ENCODE data around the gene PRDM10.

DNA sequence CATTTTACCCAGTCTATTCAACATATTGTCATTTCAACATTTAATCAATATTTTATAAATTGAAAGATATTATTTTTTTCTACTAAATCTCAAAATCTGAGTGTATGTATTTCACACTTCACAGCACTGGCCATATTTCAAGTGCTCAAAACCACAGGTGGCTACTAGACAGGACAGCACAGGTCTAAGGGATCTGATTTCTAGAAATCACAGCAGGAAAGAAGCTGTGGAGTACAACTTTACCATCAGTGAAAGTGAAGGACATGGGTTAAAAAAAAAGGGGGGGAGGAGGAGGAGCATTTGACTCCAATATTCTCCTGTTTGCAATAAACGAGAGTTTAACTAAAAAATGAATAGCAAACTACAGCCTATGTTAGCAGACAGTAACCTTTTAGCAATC lies 4.5 kb downstream of the PRDM10 start:
- TF ChIP-seq POLR2A (IDR thresholded peaks at IDR 0.05), result no peak
- TF ChIP-seq, protein P1, sequence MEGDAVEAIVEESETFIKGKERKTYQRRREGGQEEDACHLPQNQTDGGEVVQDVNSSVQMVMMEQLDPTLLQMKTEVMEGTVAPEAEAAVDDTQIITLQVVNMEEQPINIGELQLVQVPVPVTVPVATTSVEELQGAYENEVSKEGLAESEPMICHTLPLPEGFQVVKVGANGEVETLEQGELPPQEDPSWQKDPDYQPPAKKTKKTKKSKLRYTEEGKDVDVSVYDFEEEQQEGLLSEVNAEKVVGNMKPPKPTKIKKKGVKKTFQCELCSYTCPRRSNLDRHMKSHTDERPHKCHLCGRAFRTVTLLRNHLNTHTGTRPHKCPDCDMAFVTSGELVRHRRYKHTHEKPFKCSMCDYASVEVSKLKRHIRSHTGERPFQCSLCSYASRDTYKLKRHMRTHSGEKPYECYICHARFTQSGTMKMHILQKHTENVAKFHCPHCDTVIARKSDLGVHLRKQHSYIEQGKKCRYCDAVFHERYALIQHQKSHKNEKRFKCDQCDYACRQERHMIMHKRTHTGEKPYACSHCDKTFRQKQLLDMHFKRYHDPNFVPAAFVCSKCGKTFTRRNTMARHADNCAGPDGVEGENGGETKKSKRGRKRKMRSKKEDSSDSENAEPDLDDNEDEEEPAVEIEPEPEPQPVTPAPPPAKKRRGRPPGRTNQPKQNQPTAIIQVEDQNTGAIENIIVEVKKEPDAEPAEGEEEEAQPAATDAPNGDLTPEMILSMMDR (IDR thresholded peaks at IDR 0.05), result no peak

Data from right lobe of liver (tissue), 4 donors.